ENCODE results near the gene BCKDK.
"Not testable (repeated sequence)": the region's sequence is repeated elsewhere in the genome, so short reads cannot be mapped to it uniquely, and the experiment has no call there.

BCKDK gene

GRCh38 chr16:31099860-31100638, 8.1 kb upstream of the BCKDK start:
- DNase-seq (ENCODE audit: low spot score), result no peak

DNA sequence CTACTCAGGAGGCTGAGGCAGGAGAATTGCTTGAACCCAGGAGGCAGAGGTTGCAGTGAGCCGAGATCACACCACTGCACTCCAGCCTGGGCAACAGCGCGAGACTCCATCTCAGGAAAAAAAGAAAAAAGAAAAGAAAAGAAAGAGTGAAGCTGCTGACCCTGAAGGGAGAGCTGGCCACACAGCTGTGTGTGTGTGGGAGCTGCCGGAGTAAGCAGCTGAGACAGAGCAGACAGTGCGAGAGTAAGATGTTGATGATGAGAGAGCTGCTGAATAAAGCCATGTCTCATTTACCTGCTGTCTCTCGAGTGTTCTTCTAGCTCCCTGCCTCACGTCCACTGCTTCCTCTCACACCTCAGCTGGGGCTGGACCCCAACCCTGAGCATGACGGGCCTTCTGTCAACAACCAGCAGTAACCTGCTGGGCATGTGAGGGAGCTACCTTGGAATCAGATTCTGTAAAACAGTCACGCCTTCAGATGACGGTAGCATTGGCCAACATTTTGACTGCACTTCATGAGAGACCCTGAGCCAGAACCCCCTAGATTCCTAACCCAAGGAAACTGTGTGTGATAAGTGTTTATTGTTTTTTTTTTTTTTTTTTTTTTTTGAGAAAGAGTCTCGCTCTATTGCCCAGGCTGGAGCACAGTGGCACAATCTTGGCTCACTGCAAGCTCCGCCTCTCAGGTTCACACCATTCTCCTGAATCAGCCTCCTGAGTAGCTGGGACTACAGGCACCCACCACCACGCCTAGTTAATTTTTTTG, 7.1 kb upstream of the BCKDK start:
- not testable (repeated sequence) for DNase-seq (ENCODE audit: low spot score)

- peak; percentile 74 for DNase-seq (ENCODE audit: low spot score)
These were observed 2.4 kb upstream of the BCKDK start for GRCh38 chr16:31105677-31106213.

- no peak for DNase-seq (ENCODE audit: low spot score)
These were observed 1.4 kb upstream of the BCKDK start for GRCh38 chr16:31106509-31107464.

GRCh38 chr16:31107465-31107867, 720 bp upstream of the BCKDK start:
- no peak for DNase-seq (ENCODE audit: low spot score)

DNA sequence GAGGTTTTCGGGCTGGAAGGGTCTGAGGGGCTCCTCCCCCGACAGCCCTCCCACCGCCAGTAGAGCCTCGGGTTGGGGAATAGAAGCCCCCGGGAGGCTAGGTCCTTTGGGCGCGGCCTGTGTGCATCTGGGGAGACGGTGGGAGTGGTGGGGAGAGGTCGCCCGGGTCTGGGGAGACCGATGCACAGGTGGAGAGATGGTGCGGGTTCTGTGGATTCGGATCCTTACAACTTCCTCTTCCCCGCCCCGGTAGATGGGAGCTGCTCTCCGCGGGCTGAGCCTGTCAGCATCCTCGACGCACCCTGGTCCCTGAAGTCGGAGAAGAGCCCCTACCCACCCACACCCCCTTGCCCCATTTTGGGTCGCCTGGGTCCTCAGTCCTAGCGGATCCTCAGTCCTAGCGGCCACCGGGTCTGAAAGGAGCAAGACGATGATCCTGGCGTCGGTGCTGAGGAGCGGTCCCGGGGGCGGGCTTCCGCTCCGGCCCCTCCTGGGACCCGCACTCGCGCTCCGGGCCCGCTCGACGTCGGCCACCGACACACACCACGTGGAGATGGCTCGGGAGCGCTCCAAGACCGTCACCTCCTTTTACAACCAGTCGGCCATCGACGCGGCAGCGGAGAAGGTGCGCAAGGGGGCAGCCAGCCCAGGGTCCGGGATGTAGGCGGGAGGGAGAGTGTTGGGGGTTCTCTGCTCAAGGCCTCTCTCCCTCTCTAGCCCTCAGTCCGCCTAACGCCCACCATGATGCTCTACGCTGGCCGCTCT, 790 bp downstream of the BCKDK start:
- no peak for DNase-seq (ENCODE audit: low spot score)

DNA sequence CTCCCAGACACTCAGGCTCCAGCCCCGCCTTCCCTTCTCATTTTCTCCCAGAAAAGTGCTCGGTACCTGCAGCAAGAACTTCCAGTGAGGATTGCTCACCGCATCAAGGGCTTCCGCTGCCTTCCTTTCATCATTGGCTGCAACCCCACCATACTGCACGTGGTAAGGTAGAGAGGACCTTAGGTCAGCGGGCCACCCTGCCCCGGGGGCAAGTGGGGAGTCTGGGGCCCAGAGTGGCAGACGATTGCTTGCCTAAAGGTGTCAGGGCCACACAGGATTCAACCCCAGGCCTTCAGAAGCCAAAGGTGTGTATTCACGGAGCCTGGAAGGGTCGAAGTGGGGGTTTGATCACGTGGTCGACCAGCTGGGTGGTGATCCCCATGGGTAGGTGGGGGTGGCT, 1.4 kb downstream of the BCKDK start:
- no peak for DNase-seq (ENCODE audit: low spot score)

- DNase-seq (ENCODE audit: low spot score), result no peak
These were observed 2.2 kb downstream of the BCKDK start for GRCh38 chr16:31110106-31111034.

GRCh38 chr16:31111881-31112466, 3.8 kb downstream of the BCKDK start:
- no peak for DNase-seq (ENCODE audit: low spot score)

DNA sequence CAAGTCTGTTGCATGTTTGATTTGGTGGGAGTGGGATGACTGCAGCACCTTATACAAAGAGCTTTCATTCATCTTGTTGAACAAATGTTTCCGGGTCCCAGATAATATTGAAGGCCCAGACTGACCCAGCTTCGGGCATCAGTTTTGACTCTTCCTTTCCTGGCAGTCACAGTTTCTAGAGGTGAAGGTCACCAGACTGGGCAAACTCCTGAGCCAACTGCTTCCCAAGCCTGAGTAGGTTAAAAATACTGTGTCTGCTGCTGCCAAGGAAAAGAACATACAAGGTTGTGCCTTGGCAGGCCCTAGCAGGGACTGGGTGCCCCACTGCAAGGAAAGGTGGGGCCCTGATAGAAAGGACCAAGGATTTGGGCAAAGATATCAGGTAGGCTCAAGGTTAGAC, 4.5 kb downstream of the BCKDK start:
- DNase-seq (ENCODE audit: low spot score), result no peak

- no peak for DNase-seq (ENCODE audit: low spot score)
These were observed 5.2 kb downstream of the BCKDK start for GRCh38 chr16:31113121-31114120.

GRCh38 chr16:31114468-31114867, 6.3 kb downstream of the BCKDK start:
- no peak for DNase-seq (ENCODE audit: low spot score)

- DNase-seq (ENCODE audit: low spot score), result peak; percentile 97
These were observed 9.4 kb downstream of the BCKDK start, which contains the start of gene KAT8 for GRCh38 chr16:31117384-31118222. KAT8 (plus strand) TSS chr16:31117664; CDS start chr16:31117682, 18 bp downstream.

DNA sequence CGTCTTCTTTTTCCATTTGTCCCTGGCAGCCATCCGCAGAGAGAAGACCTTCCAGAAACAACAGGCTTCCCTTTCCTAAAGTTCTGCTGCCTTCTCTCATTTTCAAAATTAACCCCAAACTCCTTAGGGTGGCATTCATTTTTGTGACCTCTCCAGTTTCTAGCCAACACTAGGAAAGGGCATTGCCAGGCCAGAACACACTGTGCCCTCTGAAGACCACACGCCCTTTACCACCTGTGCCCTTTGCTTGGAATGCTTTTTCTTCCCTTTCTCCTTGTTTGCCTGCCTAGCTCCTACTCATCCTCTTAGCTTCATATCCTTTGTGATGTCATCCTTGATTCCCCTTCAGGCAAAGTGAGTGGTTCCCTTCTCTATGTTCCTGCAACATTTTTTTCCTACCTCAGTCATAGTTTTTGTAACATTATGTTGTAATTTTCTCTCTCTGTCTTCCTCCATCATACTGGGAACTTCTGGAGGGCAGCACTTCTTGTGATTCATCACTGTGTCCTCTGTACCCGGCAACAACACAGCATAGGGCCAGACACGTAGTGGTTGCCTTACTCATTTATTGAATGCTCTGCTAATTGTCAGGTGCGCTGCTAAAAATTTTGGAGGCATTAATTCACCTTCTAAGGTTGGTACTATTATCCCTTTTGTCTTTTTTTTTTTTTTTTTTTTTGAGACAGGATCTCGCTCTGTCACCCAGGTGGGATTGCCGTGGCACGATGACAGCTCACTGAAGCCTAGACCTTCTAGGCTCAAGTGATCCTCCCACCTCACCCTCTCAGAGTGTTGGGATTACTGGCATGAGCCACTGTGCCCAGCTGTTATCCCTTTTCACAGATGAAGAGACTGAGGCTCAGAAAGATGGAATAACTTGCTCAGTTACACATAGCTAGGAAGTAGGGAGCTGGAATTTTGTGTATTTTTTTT, 10.3 kb downstream of the BCKDK start:
- DNase-seq (ENCODE audit: low spot score), result peak; percentile 59

DNA sequence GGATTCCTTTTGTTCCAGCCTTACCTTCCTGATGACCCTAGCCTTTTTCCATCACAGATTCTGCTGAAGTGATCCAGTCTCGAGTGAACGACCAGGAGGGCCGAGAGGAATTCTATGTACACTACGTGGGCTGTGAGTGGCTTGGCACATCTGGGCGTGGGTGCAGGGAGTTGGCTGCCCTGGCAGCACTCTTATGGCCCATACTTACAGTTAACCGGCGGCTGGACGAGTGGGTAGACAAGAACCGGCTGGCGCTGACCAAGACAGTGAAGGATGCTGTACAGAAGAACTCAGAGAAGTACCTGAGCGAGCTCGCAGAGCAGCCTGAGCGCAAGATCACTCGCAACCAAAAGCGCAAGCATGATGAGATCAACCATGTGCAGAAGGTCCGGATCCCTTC, 11.9 kb downstream of the BCKDK start:
- DNase-seq (ENCODE audit: low spot score), result no peak

DNA sequence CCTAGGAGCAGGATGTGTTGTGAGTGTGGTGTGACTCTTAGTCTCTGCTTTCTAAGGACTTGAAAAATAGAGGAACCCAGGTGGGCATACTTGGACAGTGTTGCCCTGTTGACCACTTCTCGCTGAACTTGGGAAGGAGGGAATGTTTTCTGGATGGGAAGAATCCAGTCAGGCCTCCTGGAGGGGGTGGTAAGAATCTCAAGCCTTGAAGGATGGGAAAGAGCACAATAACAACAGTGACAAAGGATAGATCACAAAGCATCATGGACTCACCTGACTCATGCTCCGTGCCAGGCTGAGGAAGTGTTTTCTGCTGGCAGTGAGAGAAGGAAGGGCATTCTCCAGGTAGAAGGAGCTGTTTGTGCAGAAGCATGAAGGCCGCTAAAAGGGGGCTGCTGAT, 17.7 kb downstream of the BCKDK start:
- DNase-seq (ENCODE audit: low spot score), result no peak
